ENCODE data around the gene TMEM198. TPM values are rescaled to one million over a fixed set of nuclear protein-coding genes. Genes with fewer than 3 reads are reported as not detected.

Gene TMEM198
- total RNA-seq, 4 donors from 2014 or later, result 1.9 to 6.2 (median 2.9) TPM

DNA sequence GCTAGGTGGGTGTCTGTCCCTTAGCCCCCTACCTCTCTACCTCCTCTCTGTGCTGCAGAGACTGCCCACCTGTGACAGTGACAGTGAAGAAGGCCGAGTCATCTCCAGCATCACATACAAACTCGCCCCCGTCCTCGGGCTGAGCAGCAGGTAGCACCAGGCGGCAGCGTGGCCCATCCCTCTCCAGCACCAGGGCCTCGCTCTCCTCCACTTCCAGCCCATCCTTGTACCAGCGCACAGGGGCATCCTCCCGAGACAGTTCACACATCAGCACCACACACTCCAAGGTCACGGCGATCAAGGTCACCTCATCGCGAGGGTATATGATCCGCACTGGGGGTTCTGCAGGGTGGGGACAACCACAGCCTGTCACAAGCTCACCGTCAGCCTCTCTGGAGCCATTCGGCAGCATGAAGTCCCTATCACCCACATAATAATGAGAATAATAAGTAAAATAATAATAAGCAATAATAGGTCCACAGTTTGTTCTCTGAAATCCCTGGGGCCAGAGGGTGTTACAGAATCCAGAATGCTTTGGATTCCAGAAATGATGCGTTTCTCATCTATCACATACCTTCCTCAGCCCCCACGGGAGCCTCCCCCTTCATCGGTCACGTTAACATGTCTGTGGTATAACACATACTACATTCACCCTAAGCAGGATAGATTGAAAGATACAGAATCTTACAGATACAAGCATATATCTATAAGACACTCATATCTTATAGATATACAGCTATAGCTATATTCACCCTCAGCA lies 15.5 kb downstream of the TMEM198 start:
- TF ChIP-seq, protein P1, sequence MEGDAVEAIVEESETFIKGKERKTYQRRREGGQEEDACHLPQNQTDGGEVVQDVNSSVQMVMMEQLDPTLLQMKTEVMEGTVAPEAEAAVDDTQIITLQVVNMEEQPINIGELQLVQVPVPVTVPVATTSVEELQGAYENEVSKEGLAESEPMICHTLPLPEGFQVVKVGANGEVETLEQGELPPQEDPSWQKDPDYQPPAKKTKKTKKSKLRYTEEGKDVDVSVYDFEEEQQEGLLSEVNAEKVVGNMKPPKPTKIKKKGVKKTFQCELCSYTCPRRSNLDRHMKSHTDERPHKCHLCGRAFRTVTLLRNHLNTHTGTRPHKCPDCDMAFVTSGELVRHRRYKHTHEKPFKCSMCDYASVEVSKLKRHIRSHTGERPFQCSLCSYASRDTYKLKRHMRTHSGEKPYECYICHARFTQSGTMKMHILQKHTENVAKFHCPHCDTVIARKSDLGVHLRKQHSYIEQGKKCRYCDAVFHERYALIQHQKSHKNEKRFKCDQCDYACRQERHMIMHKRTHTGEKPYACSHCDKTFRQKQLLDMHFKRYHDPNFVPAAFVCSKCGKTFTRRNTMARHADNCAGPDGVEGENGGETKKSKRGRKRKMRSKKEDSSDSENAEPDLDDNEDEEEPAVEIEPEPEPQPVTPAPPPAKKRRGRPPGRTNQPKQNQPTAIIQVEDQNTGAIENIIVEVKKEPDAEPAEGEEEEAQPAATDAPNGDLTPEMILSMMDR (IDR thresholded peaks at IDR 0.05), result no peak
- ATAC-seq (ENCODE audit: low FRiP score), result no peak

DNA sequence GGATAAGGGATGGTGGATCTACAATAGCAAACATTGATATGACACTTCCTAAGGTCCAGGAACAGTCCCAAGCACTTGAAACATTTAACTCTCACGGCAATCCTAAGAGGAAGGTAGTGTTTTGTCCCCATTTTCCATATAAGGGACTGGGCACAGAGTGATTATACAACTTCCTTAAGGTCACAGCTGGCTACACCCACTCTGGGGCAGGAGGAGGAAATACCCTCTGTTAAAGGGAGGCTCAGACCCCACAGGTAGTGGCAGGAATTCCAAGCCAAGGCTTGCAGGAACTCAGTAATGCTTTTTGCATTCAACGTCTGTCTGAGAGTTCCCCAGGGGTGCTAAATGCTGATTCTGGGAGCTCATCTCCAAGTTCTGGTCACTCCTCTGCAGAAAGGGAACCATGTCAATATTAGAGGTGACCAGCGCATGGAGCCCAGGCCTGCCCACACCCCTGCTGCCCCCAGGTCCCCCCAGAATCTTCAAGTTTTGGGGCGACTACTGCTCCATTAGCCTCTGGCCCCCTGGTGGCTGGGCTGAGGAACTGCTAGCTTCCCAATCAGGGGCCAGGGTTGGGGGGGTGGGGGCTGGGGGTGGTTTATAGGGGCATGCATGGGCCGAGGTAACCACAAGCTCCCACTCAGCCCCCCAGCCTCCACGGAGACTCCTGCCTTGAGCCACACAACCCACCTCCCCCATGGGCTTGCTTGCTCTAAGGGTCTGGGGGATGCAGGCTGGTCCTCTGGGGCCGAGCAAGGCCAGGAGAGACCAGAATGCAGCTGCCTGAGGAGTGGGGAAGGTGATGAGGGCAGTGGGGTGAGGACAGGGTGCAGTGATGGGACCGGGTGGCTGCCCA lies 16.4 kb downstream of the TMEM198 start:
- DNase-seq (ENCODE audit: low spot score), result no peak
- TF ChIP-seq, protein P1 (IDR thresholded peaks at IDR 0.05), result no peak
- no peak for ATAC-seq (ENCODE audit: low FRiP score)

More for the DNA sequence above, 15.5 kb downstream of the TMEM198 start:
- no peak for DNase-seq (ENCODE audit: low spot score)

DNA sequence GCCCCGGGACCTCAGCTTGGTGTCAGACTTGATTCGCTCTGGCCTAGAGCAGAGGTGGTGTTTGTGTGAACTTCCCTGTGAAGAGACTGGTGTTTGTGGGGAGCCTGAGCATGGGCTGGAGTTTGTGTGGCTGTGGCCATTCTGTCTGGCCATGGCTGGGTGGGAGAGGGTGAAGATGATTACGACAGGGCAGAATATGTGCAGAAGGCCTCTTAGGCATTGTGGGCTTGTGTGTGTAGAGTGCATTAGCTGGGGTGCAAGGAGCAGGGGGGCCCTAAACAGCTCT lies 17.0 kb downstream of the TMEM198 start:
- no peak for DNase-seq (ENCODE audit: low spot score)
- TF ChIP-seq, protein P1 (IDR thresholded peaks at IDR 0.05), result no peak
- ATAC-seq (ENCODE audit: low FRiP score), result no peak

DNA sequence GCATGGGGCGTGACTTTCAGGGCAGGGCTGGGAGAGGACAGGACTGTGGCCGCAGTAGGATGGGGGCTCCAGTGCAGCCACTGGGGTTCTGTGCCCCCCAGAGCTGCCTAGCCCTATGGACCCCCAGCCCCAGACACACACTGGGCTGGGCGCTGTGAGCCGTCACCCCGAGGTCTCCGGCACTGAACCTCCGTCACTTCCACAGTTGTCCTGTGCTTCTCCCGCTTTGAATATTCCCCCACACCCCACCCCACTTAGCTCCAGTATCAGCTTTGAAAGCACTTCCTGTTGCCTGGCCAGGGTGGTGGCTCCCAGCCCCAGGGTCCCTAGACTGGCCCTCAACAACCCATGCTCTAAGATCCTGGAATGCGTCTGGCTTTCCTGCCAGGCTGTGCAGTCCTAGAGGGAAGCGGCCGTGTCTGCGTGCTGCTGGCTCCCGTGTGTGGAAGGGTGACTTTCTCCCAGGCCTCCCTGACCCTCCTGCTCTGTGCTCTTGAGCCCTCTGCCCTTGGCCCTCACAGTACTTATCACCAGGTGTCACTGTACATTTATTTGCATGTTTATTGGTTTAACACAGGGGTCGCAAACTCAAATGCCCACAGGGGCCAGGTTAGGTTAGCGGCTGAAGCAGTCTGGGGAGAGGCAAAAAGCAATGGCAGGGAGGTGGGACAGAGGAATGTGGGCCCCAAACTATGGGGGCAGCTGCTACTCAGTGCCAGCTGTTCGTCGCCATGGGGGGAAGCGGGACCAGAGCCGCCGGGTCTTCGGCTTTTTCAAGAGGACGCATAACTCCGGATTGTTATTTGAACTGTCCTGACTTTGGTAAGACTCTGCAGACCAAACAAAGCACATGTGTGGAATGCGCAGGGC lies 17.6 kb downstream of the TMEM198 start:
- TF ChIP-seq, protein P1 (IDR thresholded peaks at IDR 0.05), result no peak
- no peak for DNase-seq (ENCODE audit: low spot score)
- no peak for ATAC-seq (ENCODE audit: low FRiP score)

DNA sequence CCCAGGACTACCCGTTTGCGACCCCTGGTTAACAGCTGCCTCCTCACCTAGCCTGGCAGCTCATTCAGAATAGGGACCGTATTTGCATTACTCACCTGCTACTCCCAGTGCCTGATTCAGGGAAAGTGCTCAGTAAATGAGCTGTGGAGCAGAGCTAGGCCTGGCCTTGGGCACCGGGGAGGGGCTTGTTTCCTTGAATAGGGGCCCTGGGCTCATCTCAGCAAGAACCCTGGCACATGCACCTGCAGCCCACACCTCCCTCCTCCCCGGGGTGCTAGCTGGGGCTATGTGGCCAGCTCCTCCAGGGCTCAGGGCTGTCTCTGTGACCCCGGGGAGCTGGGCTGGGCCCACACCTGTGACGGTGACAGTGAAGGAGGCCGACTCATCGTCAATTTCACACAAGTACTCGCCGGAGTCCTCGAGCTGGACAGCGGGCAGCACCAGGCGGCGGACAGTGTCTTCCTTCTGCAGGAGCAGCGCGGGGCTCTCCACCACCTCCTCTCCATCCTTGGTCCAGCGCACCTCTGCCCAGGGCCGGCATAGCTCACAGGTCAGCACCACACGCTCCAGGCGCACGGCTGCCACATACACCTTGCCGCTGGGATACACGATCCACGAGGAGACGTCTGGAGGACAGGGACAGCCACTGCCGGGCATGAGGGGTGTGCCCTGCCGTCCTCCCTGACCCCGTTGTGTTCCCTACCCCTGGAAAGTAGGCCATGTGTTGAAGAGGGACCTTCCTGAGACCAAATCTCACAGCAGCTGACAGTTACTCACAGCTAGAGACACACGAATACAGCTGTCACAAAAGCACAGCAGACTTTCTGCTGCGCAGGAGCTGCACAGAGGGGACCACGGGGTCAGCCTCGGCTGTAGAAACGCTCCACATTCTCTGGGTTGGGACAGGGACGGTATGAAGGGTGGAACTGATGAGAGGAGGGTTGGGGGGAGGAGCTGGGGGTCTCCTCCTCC lies 18.5 kb downstream of the TMEM198 start:
- TF ChIP-seq, protein P1 (IDR thresholded peaks at IDR 0.05), result no peak
- DNase-seq (ENCODE audit: low spot score) (no peak), ATAC-seq (ENCODE audit: low FRiP score) (no peak)
